HFF-Myc (cell line): ENCODE data around the gene NCEH1.

ENCODE experiments used
- DNase-seq: peaks from one replicate; pipeline ENCODE4 v3.0.0-alpha.2; 2011; ENCODE audit warnings: low read depth; ENCODE audit errors: extremely low read depth
- H3K4me3 ChIP-seq: replicated peaks from 2 replicates; pipeline ENCODE4 v1.5.1; 2011; ENCODE audit warnings: low read depth, mild to moderate bottlenecking, control low read depth, low read length
- TF ChIP-seq, protein P1 (sequence below): IDR thresholded peaks from 2 replicates; pipeline ENCODE4 v1.5.1; 2012; ENCODE audit warnings: mild to moderate bottlenecking, low read depth, low read length, control low read depth; ENCODE audit errors: missing control alignments

NCEH1 gene

DNA sequence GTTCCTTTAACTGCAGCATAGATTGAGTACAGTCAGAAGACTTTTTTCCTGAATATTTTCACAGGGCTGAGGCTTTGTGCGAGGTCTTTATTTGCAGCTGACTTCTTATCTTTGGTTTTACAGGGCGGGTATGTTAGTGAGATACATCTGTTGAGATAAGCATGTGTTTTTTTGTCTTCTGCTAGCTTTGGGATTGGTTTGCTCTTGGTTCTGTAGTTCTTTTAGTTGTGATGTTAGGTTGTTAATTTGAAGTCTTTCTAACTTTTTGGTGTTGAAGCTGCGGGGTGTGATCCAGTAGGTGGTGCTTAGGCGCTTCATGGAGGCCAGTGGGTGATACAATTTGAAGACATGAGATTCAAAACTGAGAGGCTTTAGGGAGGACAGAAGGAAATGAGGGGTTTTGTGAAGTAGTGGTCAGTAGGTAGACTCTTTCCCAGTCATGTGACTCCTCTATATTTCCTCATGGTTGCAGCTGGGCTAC is 119.7 kb downstream of the NCEH1 start:
- DNase-seq: no peak
- no peak overlapping the region for H3K4me3 ChIP-seq
- TF ChIP-seq, protein P1, sequence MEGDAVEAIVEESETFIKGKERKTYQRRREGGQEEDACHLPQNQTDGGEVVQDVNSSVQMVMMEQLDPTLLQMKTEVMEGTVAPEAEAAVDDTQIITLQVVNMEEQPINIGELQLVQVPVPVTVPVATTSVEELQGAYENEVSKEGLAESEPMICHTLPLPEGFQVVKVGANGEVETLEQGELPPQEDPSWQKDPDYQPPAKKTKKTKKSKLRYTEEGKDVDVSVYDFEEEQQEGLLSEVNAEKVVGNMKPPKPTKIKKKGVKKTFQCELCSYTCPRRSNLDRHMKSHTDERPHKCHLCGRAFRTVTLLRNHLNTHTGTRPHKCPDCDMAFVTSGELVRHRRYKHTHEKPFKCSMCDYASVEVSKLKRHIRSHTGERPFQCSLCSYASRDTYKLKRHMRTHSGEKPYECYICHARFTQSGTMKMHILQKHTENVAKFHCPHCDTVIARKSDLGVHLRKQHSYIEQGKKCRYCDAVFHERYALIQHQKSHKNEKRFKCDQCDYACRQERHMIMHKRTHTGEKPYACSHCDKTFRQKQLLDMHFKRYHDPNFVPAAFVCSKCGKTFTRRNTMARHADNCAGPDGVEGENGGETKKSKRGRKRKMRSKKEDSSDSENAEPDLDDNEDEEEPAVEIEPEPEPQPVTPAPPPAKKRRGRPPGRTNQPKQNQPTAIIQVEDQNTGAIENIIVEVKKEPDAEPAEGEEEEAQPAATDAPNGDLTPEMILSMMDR: no peak

DNA sequence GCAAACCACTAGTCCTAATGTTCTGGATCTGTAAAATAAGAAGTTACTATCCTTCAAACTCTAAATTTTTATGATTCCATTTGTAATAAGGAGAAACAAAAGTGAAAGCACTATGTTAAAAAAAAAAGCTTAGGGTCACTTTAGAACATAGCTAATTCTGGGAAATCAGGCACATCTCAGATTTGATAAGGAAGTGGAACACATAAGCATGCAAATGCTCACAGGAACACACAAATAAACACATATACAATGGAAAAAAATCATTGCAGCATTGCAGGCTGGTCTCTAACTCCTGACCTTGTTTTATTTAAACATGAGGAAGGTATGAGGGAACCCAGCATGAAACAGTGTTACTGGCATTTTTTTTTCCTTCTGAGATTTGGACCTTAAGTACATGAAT is 124.4 kb downstream of the NCEH1 start:
- no peak for DNase-seq
- TF ChIP-seq, protein P1: no peak
- H3K4me3 ChIP-seq: no peak overlapping the region

DNA sequence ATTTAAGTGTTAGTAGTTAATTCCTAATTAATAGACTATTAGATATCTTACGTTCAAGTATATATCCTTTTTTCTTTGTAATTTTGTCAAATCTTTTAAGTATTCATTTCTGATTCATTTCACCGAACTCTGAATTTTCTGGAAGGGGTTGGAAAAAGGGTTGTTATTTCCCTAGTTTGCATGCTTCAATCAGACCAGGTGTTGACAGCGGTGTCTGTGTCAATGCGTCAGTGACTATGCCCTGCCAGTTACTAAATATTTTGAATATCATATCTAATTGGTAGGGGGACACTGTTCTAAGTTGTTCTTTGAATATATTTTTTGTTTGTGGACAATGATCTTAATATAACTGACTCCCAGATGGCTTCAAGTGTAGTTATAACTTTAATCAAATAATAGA is 124.9 kb downstream of the NCEH1 start:
- TF ChIP-seq, protein P1: no peak
- no peak overlapping the region for H3K4me3 ChIP-seq
- DNase-seq: no peak

DNA sequence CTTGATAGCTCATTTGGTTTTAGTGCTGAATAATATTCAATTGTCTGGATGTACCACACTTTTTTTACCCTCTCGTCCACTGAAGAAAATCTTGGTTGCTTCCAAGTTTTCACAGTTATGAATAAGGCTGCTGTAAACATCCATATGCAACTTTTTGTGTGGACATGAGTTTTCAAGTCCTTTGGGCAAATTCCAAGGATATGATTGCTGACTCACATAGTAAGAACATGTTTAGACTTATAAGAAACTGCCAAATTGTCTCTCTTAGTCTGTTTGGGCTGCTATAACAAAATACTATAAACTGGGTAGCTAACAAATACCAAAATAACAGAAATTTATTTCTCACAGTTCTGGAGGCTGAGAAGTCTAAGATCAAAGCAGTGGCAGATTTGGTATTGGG is 128.2 kb downstream of the NCEH1 start:
- no peak overlapping the region for H3K4me3 ChIP-seq
- no peak for DNase-seq
- TF ChIP-seq, protein P1: no peak

DNA sequence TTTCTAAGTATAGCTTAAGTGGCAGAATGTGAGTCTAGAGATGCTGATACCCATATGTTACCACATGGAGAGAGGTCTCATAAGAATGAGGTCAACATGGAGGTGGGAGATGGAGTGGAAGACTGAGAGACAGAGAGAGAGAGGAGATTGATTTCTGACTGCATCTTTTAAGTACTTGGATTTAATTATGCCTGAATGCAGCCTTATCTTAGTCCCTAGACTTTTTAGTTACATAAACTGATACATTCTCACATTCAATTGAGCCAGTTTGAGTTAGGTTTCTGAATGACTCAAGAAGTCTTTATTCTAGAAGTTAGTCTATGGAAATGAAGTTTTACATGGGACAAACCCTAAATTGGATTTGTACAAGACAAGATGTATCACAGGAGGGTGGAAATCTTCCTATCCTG is 129.1 kb downstream of the NCEH1 start:
- DNase-seq: no peak
- TF ChIP-seq, protein P1: no peak
- no peak overlapping the region for H3K4me3 ChIP-seq

DNA sequence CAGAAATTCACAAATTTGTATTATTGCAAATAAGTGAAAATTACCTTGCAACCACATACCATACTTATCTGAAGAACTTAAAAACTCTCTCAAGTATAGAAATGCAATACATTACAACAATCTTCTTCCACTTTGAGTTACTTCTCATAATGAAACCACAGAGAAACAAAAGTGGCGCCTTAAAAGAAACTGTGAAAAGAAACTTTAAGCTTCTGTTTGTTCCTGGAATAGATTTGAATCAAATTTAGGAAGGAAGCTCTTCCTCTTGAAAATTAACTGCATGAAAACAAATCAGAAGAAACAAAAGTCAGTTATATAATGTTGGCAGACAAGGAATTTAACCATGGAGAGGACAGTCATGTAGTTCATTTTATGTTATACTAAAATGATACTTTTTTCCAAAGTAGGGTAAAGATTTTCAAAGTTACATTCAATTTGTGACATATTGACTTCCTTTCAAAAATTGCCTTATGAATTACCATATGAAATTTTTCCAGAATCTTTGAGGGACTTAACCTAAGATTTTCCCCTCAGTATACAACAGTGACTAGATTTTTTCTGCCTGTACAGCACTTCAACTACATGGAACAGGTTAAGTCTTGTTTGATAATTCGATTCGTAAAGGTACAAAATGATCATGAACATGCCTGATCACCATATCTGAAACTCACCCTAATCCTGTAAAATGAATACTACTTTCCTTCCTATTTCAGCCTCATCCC is 130.0 kb downstream of the NCEH1 start:
- no peak for DNase-seq
- H3K4me3 ChIP-seq: no peak overlapping the region
- TF ChIP-seq, protein P1: no peak
